DND-41 (cell line): Measurements from ENCODE around the gene LAMB3.

Source experiments
- ATAC-seq: fragments of 200-7000 bp; cut with Tn5 transposase; 3 replicates; pipeline ENCODE4 v1.9.1; 2021; ENCODE audit warnings: low read depth; ENCODE audit not compliant: insufficient read depth
- DNase-seq: peaks from one replicate; pipeline ENCODE4 v3.0.0-alpha.2; 2020
- H2AFZ ChIP-seq: 2 replicates; pipeline ENCODE4 v1.6.0; 2012; ENCODE audit warnings: low read depth, low read length
- H3K27ac ChIP-seq: 2 replicates; pipeline ENCODE4 v1.5.1; 2012; ENCODE audit warnings: low read length, inconsistent platforms
- H3K27me3 ChIP-seq: fragments of 200-600 bp; sonication (generic); 2 replicates; pipeline ENCODE4 v1.6.0; 2012; ENCODE audit warnings: low read length, mild to moderate bottlenecking, inconsistent platforms; ENCODE audit not compliant: insufficient read depth, poor library complexity
- H3K36me3 ChIP-seq: 2 replicates; pipeline ENCODE4 v1.5.1; 2012; ENCODE audit warnings: low read length, inconsistent platforms; ENCODE audit not compliant: insufficient read depth
- H3K4me1 ChIP-seq: 2 replicates; pipeline ENCODE4 v1.5.1; 2012; ENCODE audit warnings: mild to moderate bottlenecking, low read length; ENCODE audit not compliant: insufficient read depth
- H3K4me2 ChIP-seq: 2 replicates; pipeline ENCODE4 v1.6.0; 2012; ENCODE audit warnings: mild to moderate bottlenecking, moderate library complexity, low read length, inconsistent platforms; ENCODE audit not compliant: insufficient read depth
- H3K4me3 ChIP-seq, 2 experiments: fragments of 200-600 bp in 1 of 2; shearing (Covaris generic) in 1 of 2; 2 replicates each; pipeline ENCODE4 v1.5.1; 2012 to 2016; ENCODE audit warnings: inconsistent platforms in 2 of 2, low read length in 2 of 2, mild to moderate bottlenecking in 2 of 2, low read depth in 1 of 2, moderate library complexity in 1 of 2
- H3K79me2 ChIP-seq: 2 replicates; pipeline ENCODE4 v1.6.0; 2012; ENCODE audit warnings: low read length, inconsistent platforms; ENCODE audit not compliant: insufficient read depth
- H3K9ac ChIP-seq: 2 replicates; pipeline ENCODE4 v1.6.0; 2012; ENCODE audit warnings: low read depth, mild to moderate bottlenecking, inconsistent platforms, low read length, moderate library complexity
- H3K9me3 ChIP-seq: 2 replicates; pipeline ENCODE4 v1.5.1; 2012; ENCODE audit warnings: low read length, moderate library complexity, mild to moderate bottlenecking, inconsistent platforms; ENCODE audit not compliant: insufficient read depth, severe bottlenecking
- H4K20me1 ChIP-seq: 2 replicates; pipeline ENCODE4 v1.6.0; 2012; ENCODE audit warnings: low read length; ENCODE audit not compliant: insufficient read depth
- EZH2 ChIP-seq: IDR thresholded peaks from 3 replicates; pipeline ENCODE4 v1.6.1; 2012; ENCODE audit warnings: borderline replicate concordance, low read depth, mild to moderate bottlenecking, moderate library complexity, low read length, inconsistent platforms; ENCODE audit not compliant: severe bottlenecking
- TF ChIP-seq, protein P1 (sequence below): IDR thresholded peaks from 2 replicates; pipeline ENCODE4 v1.5.1; 2012; ENCODE audit warnings: borderline replicate concordance, low read length, moderate library complexity, mild to moderate bottlenecking; ENCODE audit not compliant: poor library complexity, severe bottlenecking; ENCODE audit errors: extremely low read depth

The LAMB3 gene

GRCh38 chr1:209648931-209649776, 3.1 kb downstream of the LAMB3 start:
- Histone ChIP-seq H3K4me1 (no peaks in the 10 kb centered on the region), H3K36me3 (no peaks in the 10 kb centered on the region), H3K27me3 (peaks cover 3% of the 10 kb centered on the region), H3K79me2 (no peaks in the 10 kb centered on the region), H3K4me2 (no peak overlapping the region), H3K9ac (no peak overlapping the region), H4K20me1 (no peaks in the 10 kb centered on the region), H3K4me3 (no peak overlapping the region), H3K27ac (no peak overlapping the region), H2AFZ (no peak overlapping the region), H3K9me3 (no peaks in the 10 kb centered on the region)
- TF ChIP-seq EZH2: no peak
- TF ChIP-seq, protein P1, sequence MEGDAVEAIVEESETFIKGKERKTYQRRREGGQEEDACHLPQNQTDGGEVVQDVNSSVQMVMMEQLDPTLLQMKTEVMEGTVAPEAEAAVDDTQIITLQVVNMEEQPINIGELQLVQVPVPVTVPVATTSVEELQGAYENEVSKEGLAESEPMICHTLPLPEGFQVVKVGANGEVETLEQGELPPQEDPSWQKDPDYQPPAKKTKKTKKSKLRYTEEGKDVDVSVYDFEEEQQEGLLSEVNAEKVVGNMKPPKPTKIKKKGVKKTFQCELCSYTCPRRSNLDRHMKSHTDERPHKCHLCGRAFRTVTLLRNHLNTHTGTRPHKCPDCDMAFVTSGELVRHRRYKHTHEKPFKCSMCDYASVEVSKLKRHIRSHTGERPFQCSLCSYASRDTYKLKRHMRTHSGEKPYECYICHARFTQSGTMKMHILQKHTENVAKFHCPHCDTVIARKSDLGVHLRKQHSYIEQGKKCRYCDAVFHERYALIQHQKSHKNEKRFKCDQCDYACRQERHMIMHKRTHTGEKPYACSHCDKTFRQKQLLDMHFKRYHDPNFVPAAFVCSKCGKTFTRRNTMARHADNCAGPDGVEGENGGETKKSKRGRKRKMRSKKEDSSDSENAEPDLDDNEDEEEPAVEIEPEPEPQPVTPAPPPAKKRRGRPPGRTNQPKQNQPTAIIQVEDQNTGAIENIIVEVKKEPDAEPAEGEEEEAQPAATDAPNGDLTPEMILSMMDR: no peak
- DNase-seq: no peak
- ATAC-seq: no peak

GRCh38 chr1:209648346-209648745, 3.9 kb downstream of the LAMB3 start:
- H3K9me3 ChIP-seq: no peaks in the 10 kb centered on the region
- no peak overlapping the region for H3K27ac ChIP-seq
- TF ChIP-seq EZH2: no peak
- TF ChIP-seq, protein P1: no peak
- ATAC-seq: no peak
- H2AFZ ChIP-seq: no peak overlapping the region
- H3K4me3 ChIP-seq: no peak overlapping the region
- H3K27me3 ChIP-seq: peaks cover 3% of the 10 kb centered on the region
- H3K79me2 ChIP-seq: no peaks in the 10 kb centered on the region
- no peaks in the 10 kb centered on the region for H3K36me3 ChIP-seq
- H3K9ac ChIP-seq: no peak overlapping the region
- no peaks in the 10 kb centered on the region for H4K20me1 ChIP-seq
- no peak overlapping the region for H3K4me2 ChIP-seq
- DNase-seq: no peak
- no peaks in the 10 kb centered on the region for H3K4me1 ChIP-seq

- Histone ChIP-seq H3K4me1 (no peaks in the 10 kb centered on the region), H4K20me1 (no peaks in the 10 kb centered on the region), H3K79me2 (no peaks in the 10 kb centered on the region), H3K27ac (no peak overlapping the region), H3K27me3 (peaks cover 3% of the 10 kb centered on the region), H3K4me3 (no peak overlapping the region), H3K36me3 (no peaks in the 10 kb centered on the region), H3K4me2 (no peak overlapping the region), H3K9me3 (no peaks in the 10 kb centered on the region), H2AFZ (no peak overlapping the region), H3K9ac (no peak overlapping the region)
- DNase-seq: no peak
- no peak for ATAC-seq
- TF ChIP-seq EZH2: no peak
- TF ChIP-seq, protein P1: no peak
Measured at GRCh38 chr1:209647156-209647555, 5.1 kb downstream of the LAMB3 start.
